GM18861 (cell line): ENCODE results near the gene PCOLCE2.
"Not testable (repeated sequence)": the region's sequence is repeated elsewhere in the genome, so short reads cannot be mapped to it uniquely, and the experiment has no call there.

Experiments
- ATAC-seq: cut with Tn5 transposase; IDR thresholded peaks from one replicate; pipeline ENCODE4 v1.9.1; 2021; ENCODE audit not compliant: unreplicated experiment

Gene PCOLCE2

DNA sequence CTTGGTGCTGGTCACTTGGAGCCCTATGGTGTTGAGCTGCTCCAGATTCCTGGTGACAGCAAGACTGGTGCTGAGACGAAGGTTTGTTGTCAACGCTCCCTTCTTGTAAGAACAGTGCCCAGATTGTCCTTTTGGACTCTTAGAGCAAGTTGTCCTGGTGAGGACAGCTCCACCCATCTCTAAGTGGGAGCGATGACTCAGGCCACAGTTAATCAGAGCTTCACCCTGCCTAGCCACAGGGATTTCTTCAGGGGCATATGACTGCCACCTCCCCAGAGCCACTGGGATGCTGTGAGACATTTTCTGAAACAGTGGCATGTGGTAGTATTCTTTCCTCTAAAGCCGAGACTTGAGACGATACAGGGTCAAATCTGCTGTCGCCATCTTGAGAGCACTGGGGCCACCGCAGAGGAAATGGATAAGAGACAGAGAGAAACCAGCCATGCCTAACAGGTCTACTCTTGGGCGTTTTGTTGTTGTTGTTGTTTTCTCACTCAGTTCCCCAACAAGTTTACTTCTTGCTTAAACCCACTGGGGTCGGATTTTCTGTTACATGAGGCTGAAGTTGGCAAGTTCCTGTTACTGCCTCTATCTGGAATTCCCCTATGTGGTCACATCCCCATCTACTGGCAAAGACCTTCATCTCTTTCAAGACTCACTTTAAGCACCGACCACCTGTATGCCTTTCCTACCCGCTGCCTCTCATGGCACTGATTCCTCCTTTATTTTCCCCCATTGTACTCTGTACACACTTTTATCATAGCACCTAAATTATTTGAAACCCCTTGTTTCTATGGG is 16.0 kb upstream of the PCOLCE2 start:
- ATAC-seq: no peak

DNA sequence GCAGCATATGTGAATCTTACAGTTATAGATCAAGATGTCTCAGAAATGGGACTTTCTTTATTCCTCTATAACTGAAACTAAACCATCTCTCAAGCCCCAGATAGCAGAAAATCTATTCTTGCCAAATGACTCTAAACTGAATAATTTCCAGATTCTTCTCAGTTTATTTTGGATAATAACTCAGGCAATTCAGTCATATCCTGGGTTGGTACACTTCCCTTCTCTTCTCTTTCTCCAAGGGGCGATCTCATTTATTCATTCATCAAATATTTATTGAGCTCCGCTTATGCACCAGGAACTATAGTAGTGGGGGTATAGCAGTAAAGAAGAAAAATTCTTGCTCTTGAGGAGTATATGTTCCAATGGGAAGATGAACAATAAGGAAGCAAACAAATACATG is 13.5 kb upstream of the PCOLCE2 start:
- ATAC-seq: no peak

DNA sequence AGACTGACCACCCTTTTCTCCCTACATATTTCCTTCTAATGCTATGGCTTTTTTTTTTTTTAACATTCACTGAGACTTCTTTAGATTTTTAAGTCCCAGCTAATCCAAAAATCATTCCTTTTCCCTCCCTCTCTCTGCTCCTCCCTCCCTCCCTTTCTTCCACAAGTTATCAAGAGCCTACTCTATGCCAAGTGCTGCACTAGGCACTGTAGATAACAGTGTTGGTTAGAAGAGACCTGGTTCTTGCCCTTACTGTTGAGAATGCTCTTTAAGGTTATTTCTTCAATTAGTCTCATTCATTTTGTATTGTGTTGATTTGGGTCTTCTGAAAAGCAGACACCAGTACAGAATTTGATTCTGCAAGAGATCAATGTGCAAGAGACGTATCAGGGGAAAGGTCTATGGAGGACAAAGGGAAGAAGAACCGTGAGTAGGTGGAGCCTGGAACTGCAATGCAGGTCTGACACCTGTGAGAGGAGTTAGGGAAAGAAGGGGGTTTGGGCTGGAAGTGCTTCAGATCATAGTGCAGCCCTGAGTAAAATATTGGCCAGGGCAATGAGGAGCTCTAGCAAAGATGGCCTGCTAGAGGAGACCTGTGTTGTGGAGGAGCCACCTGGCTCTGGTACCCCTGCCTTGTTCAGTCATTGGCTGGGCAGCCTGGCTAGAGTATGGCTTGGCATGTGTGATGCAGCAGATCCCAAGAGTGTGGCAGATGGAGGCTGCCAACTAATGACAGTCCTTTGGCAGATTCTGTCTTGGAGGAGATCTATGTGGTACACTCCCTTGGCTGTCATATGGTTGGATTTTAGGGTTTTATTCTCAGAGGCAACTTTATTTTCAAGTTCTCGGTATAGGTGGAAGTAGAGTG is 9.7 kb upstream of the PCOLCE2 start:
- ATAC-seq: no peak

- no peak for ATAC-seq
Measured at GRCh38 chr3:142897807-142898206, 8.9 kb upstream of the PCOLCE2 start.

DNA sequence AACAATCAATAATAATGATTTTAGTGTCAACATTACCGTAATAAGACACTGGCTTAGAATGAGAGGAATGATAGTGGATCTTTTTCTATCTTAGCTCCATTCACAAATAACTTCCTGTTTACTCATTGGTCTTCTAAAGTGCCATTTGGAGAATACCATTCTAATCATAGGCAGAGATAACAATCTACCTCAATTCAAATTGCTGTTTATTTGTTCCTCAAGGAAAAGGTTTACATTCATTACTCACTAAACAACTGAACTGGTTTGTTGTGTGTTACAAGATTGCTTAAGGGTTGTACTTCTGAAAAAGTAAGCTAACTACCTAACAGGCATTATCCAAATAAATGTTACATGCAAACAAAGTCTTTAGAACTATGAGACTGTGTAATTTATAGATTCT is 8.1 kb upstream of the PCOLCE2 start:
- no peak for ATAC-seq

GRCh38 chr3:142896201-142896755 is 7.4 kb upstream of the PCOLCE2 start:
- ATAC-seq: no peak

DNA sequence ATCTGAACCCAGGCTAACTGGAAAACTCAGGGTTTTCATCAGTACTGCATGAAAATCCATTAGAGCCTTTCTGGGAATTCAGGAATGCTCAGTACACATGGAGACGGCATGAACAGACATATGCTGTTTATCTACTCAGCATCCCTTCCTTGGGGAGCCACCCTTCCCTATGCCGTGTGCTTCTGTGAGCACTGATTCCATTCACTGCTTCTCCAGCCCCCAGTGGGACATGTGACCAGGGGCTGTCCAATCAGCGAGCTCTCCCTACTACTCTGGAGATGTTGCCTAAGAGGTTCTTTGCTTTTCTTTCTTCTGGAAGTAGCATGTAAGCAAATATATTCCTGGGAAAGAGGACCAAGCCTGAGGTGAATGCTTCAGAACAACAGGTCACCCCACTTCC is 5.6 kb upstream of the PCOLCE2 start:
- ATAC-seq: no peak

- ATAC-seq: no peak
Measured at GRCh38 chr3:142892714-142893113, 3.8 kb upstream of the PCOLCE2 start.

GRCh38 chr3:142890592-142890991 is 1.7 kb upstream of the PCOLCE2 start:
- ATAC-seq: no peak

DNA sequence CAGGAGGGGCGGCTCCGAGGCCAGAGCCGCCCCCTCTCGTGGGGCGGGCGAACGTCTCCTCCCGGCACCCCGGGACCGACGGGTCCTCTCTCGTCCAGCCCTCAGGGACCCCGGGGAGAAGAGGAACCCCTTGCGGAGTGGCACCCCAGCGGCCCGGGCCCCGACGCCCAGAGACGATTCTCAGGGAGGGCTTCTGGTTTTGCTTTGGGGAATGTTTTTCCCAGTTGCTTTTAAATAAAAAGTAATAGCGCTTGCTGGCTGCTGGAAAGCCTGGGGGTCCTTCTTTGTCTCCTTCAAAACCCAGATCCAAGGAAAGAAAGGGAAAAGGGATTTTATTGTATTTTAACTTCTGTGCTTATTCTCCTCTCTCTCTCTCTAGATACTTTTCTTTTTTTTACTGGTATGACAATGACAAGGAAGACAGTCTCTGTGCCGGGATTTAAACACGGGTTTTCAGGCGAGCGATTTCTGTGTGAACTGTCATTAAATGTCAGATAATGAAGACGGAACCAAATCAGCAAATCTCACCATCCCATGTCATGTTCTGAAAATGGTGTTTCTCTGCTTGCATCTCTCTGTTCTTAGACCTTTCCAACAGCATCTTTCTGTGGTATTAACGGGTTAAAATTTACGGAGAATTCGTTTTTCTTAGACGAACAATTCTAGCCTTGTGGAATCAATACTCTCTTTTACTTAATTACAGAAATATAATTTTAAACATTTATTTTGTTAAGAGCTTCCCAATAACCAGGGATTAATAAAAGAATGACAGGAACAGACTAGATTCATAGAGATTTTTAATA is 530 bp upstream of the PCOLCE2 start:
- no peak for ATAC-seq

DNA sequence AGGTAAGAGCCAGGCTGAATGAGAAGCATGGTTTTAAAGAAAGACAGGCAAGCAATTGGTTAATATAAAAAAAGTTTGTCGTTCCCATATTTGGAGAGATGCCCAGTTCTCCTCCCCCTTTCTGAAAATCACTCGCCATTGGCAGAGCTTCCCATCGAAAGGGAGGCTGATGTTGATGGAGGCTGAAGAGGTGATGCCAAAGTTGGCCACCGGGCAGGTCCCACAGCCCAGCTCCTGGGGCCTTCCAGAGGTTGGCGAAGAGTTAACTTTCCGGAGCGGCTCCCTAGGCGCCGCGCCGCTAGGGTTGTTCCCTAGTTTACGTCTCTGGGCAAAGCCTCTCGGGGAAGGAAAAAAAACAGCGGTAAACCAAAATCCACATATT is 793 bp downstream of the PCOLCE2 start:
- ATAC-seq: no peak

- no peak for ATAC-seq
Measured at GRCh38 chr3:142886940-142887339, 1.9 kb downstream of the PCOLCE2 start.

GRCh38 chr3:142886021-142886420 is 2.9 kb downstream of the PCOLCE2 start:
- no peak for ATAC-seq

DNA sequence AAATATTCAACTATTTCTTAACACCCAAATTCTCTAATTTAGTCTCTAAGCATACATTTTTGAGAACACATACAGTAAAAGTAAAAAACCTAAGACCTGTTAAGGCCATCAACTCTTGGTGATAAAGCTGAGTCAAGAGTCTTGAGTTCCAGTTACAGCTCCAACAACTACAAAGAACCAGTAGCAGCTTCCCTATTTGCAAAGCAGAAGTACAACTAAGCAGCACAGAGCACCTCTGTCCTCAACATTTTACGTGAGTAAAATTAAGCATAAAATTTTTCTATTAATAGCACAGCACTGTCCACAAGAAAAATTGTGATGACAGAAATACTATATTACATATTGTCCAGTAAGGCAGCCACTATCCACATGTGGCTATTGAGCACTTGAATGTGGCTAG is 4.4 kb downstream of the PCOLCE2 start:
- no peak for ATAC-seq

DNA sequence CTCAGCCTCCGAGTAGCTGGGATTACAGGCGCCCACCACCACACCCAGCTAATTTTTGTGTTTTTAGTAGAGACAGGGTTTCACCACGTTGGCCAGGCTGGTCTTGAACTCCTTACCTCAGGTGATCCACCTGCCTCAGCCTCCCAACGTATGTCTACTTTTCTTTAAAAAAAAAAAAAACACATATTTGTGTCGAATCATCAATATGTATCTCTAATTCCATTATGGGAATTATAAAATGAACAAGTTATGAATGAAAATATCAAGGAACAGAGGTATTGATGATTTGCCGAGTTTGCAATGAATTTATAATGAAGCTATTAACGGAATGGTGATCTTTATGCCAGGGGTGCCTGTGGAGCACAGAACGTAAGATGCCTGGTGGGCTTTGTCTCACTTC is 5.3 kb downstream of the PCOLCE2 start:
- not testable (repeated sequence) for ATAC-seq

GRCh38 chr3:142881445-142882224 is 7.2 kb downstream of the PCOLCE2 start:
- ATAC-seq: no peak

- no peak for ATAC-seq
Measured at GRCh38 chr3:142878649-142879300, 10.1 kb downstream of the PCOLCE2 start.

DNA sequence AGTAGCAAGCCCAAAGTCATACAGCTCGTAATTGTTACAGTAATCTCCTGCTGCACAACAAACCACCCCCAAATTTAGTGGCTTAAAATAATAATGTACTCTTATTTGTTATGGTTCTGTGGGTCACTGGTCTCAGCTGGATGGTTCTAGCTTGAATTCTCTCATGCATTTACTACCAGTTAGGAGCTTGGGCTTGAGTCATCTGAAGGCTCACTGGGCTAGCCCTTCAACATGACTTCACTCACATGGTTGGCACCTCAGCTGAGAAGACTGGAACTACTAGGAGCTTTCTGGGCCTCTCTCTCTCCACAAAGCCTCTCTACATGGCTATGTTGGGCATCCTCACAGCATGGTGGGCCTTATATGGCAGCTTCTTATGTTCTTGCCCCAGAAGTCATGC is 12.5 kb downstream of the PCOLCE2 start:
- no peak for ATAC-seq

GRCh38 chr3:142875583-142876207 is 13.2 kb downstream of the PCOLCE2 start:
- no peak for ATAC-seq
